Measurements from ENCODE around the gene FAM20C. TPM values are rescaled to one million over a fixed set of nuclear protein-coding genes. Genes with fewer than 3 reads are reported as not detected.
"Not testable (repeated sequence)": the region's sequence is repeated elsewhere in the genome, so short reads cannot be mapped to it uniquely, and the experiment has no call there.

Gene FAM20C
- total RNA-seq, 2 donors from 2014 or later: 13.7 to 19.9 TPM

DNA sequence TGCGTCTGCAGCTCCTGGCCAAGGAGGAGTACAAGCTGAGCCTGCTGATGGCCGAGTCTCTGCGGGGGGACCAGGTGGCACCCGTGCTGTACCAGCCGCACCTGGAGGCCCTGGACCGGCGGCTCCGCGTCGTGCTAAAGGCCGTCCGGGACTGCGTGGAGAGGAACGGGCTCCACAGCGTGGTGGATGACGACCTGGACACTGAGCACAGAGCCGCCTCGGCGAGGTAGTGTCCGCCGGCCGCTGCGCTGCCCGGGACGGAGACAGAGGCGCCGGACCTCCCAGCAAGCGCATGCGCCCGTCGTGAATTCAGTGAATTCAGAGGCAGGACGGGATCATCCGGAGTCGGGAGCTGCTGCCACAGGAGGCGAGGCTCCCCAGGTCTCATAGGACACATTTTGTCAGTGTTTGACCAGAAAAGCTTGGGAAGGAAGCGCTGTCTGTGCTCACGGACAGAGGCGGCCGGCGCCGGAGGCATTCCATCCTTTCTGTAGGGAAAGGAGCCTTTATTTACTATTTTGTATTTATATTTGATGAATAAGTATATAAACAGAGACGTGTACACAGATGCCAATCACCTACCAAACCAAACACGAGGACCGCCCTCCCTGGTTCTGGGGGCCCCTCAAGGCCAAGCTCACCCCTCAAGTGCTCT lies 67.5 kb downstream of the FAM20C start:
- no peaks in the 10 kb centered on the region for H3K9me3 ChIP-seq
- TF ChIP-seq, protein P1, sequence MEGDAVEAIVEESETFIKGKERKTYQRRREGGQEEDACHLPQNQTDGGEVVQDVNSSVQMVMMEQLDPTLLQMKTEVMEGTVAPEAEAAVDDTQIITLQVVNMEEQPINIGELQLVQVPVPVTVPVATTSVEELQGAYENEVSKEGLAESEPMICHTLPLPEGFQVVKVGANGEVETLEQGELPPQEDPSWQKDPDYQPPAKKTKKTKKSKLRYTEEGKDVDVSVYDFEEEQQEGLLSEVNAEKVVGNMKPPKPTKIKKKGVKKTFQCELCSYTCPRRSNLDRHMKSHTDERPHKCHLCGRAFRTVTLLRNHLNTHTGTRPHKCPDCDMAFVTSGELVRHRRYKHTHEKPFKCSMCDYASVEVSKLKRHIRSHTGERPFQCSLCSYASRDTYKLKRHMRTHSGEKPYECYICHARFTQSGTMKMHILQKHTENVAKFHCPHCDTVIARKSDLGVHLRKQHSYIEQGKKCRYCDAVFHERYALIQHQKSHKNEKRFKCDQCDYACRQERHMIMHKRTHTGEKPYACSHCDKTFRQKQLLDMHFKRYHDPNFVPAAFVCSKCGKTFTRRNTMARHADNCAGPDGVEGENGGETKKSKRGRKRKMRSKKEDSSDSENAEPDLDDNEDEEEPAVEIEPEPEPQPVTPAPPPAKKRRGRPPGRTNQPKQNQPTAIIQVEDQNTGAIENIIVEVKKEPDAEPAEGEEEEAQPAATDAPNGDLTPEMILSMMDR (IDR thresholded peaks at IDR 0.05): no peak
- H3K27me3 ChIP-seq: no peaks in the 10 kb centered on the region
- no peak overlapping the region for H3K4me3 ChIP-seq
- no peaks in the 10 kb centered on the region for H3K4me1 ChIP-seq
- H3K36me3 ChIP-seq: peaks cover 39% of the 10 kb centered on the region
- H3K27ac ChIP-seq: no peak overlapping the region
- no peak for DNase-seq (ENCODE audit: low spot score)

DNA sequence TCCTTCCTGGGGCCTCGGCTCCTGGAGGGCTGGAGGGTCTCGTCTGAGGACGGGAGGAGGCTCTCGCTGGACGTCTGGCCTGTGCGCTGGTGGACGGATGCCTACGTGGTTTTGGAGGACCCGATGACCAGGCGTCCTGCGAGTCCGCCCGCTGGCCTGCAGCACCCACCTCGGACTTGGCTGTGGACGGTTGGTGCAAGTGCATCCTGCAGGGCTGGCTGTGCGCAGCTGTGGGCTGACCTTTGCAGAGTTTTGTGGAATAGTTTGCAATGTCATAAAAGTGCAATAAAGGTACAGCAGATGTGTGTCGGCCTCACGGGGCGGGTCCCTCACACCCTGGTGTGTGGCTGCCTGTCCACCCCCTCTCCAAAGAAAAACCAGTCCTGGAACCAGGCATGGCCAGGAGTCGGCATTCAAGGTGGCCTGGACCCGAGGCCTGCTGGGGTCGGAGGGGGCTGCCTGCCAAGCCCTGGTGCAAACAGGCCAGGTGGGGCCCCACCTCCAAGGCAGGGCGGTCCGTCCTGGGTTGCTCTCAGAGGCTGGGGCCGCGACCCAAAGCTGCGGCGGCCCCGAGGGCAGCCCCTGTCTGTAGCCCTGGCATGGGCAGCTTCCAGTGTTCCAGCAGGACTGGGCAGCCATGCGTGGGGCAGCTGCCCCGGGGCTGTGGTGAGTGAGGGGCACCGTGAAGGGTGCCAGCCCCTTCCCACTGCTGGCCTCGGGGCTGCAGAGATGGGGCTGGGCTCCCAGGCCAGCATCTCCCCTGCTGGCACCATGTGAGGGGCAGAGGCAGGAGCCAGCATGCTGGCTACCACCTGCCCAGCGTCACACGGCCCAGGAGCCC lies 68.3 kb downstream of the FAM20C start:
- DNase-seq (ENCODE audit: low spot score): no peak
- no peaks in the 10 kb centered on the region for H3K9me3 ChIP-seq
- TF ChIP-seq, protein P1 (IDR thresholded peaks at IDR 0.05): no peak
- no peaks in the 10 kb centered on the region for H3K27me3 ChIP-seq
- no peak overlapping the region for H3K27ac ChIP-seq
- no peak overlapping the region for H3K4me3 ChIP-seq
- peaks cover 39% of the 10 kb centered on the region for H3K36me3 ChIP-seq
- no peaks in the 10 kb centered on the region for H3K4me1 ChIP-seq

DNA sequence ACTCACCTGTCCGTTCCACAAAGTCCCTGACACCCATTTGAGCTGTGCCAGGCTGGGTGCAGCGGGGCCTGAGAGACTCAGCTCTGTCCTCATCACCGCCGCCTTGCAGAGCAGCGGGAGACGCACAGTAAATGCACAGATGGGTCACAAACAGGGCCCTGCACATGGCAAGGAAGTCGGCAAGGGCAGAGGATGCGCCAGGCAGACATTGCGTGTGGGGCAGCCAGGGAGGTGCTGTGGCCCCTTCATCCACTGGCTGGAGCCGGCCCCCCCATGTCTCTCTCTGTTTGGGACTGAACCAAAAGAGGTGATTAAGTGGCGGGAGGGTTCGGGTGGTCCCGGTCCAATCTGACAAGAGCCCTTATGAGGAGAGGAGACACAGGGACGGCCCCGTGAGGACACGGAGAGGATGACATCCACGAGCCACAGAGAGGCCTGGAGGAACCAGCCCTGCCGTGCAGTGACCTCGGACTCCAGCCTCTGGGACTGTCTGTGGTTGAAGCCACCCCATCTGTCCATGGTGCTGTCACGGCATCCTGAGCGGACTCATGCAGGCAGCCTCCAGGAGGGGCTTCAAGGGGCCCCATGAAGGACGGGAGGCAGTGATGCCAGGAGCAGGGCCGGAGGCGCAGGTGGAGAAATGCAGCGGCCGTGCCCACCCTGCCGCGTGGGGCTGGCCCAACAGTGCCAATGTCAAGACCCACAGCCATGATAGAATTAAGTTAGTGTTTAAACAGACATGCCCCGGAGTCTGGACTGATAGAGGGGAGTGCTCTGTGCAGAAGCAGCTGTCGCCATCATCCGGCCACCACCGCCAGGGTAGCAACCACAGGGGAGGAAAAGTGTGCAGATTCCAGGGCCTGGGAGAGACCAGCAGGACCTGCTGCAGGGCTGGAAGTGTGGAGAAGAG lies 69.2 kb downstream of the FAM20C start:
- Histone ChIP-seq H3K4me1 (no peaks in the 10 kb centered on the region), H3K9me3 (no peaks in the 10 kb centered on the region), H3K4me3 (no peak overlapping the region), H3K27me3 (no peaks in the 10 kb centered on the region), H3K36me3 (peaks cover 36% of the 10 kb centered on the region), H3K27ac (no peak overlapping the region)
- TF ChIP-seq, protein P1 (IDR thresholded peaks at IDR 0.05): no peak
- DNase-seq (ENCODE audit: low spot score): no peak

GRCh38 chr7:262251-262572 lies 69.8 kb downstream of the FAM20C start:
- H3K4me1 ChIP-seq: no peaks in the 10 kb centered on the region
- peaks cover 30% of the 10 kb centered on the region for H3K36me3 ChIP-seq
- H3K4me3 ChIP-seq: no peak overlapping the region
- no peaks in the 10 kb centered on the region for H3K27me3 ChIP-seq
- H3K9me3 ChIP-seq: no peaks in the 10 kb centered on the region
- no peak for DNase-seq (ENCODE audit: low spot score)
- H3K27ac ChIP-seq: no peak overlapping the region
- TF ChIP-seq, protein P1 (IDR thresholded peaks at IDR 0.05): no peak

- H3K9me3 ChIP-seq; H3K27me3 ChIP-seq; DNase-seq (ENCODE audit: low spot score); H3K4me3 ChIP-seq; H3K4me1 ChIP-seq; H3K27ac ChIP-seq: not testable (repeated sequence)
- TF ChIP-seq, protein P1 (IDR thresholded peaks at IDR 0.05): peak in 1 of 2 donors; percentile 38
- H3K36me3 ChIP-seq: peaks cover 27% of the 10 kb centered on the region
Observed at GRCh38 chr7:262631-263311, 70.4 kb downstream of the FAM20C start.
